GM12892 (cell line): ENCODE results near the gene CPA2.

ENCODE experiments used
- DNase-seq: peaks from one replicate; pipeline ENCODE4 v3.0.0; 2011; ENCODE audit not compliant: insufficient read length
- FAIRE-seq: peaks from 2 replicates; lab custom pipeline; 2011; peaks lifted over from hg19 to GRCh38; lab: Jason Lieb, UNC
- POLR2A ChIP-seq: IDR thresholded peaks from 2 replicates; pipeline ENCODE4 v1.6.1; 2011; ENCODE audit warnings: low read depth, low read length, control low read depth
- POLR2AphosphoS5 ChIP-seq: IDR thresholded peaks from 2 replicates; pipeline ENCODE4 v1.6.1; 2011; ENCODE audit warnings: low read depth, low read length, control low read depth
- TAF1 ChIP-seq: IDR thresholded peaks from 2 replicates; pipeline ENCODE4 v1.6.1; 2011; ENCODE audit warnings: low read depth, mild to moderate bottlenecking, control low read depth, low read length, borderline replicate concordance

Gene CPA2

GRCh38 chr7:130334274-130334673 is 67.6 kb downstream of the CPA2 start:
- TF ChIP-seq TAF1: no peak
- TF ChIP-seq POLR2AphosphoS5: no peak
- no peak for TF ChIP-seq POLR2A
- DNase-seq: no peak
- FAIRE-seq: no peak

- FAIRE-seq: no peak
- no peak for DNase-seq
- TF ChIP-seq TAF1 (no peak), POLR2AphosphoS5 (no peak), POLR2A (no peak)
Measured at GRCh38 chr7:130337410-130337971, 70.8 kb downstream of the CPA2 start.

DNA sequence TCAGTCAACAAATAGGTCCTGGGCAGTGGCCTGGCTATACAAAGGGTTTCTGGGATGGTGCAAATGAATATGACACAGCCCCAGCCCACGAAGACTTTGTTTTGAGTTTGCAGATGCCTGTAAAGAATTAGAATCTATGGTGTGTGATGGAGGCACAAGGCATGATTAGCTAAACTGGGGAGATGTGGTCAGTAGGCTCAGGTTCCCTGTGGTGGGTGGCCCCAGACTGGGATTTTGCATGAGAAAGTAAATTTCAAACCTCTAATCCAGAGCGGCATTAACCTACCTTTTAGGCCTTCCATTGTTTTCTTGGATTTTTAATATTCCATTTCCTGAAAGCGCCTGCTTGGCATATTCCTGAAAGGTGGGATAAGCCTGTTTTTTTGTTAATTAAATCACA is 71.6 kb downstream of the CPA2 start:
- FAIRE-seq (no peak), DNase-seq (no peak)
- TF ChIP-seq TAF1: no peak
- TF ChIP-seq POLR2A: no peak
- no peak for TF ChIP-seq POLR2AphosphoS5
